Activated B cell treated with CpG ODN at 0.5 μM for 24 hours (primary cell): ENCODE measurements around the gene PLN. TPM values are rescaled to one million over a fixed set of nuclear protein-coding genes. Genes with fewer than 3 reads are reported as not detected.

Source experiments
- ATAC-seq: fragments of 200-7000 bp; cut with Tn5 transposase; one replicate; pipeline ENCODE4 v1.10.0; 2021; ENCODE audit warnings: low read depth, mild to moderate bottlenecking, moderate library complexity
- CTCF ChIA-PET: fragments of 350-600 bp; sonication (Branson Sonifier 250); formaldehyde crosslinking; loops from one replicate; lab custom pipeline; 2021; ENCODE audit warnings: antibody characterized with exemption; lab: Charles Lee
- POLR2A ChIA-PET: fragments of 350-600 bp; sonication (Branson Sonifier 250); formaldehyde crosslinking; loops from one replicate; lab custom pipeline; 2021; ENCODE audit warnings: antibody characterized with exemption; lab: Charles Lee
- DNase-seq: peaks from one replicate; pipeline ENCODE4 v3.0.0; 2022
- H3K27ac Mint-ChIP-seq: one replicate; pipeline ENCODE4 v1.8.0; 2020; ENCODE audit warnings: mixed read lengths
- H3K27me3 Mint-ChIP-seq: one replicate; pipeline ENCODE4 v1.8.0; 2021; ENCODE audit warnings: mixed read lengths
- H3K36me3 Mint-ChIP-seq: one replicate; pipeline ENCODE4 v1.8.0; 2021; ENCODE audit warnings: low read depth, mixed read lengths
- H3K4me1 Mint-ChIP-seq: one replicate; pipeline ENCODE4 v1.8.0; 2021; ENCODE audit warnings: mixed read lengths
- H3K4me3 Mint-ChIP-seq: one replicate; pipeline ENCODE4 v1.8.0; 2020; ENCODE audit warnings: mild to moderate bottlenecking, mixed read lengths
- H3K9me3 Mint-ChIP-seq: one replicate; pipeline ENCODE4 v1.8.0; 2020; ENCODE audit warnings: mixed read lengths
- CTCF ChIP-seq: fragments of 200-600 bp; IDR thresholded peaks from one replicate; pipeline ENCODE4 v1.8.0; 2022; ENCODE audit warnings: antibody characterized with exemption, mild to moderate bottlenecking
- intact Hi-C: fragments of 100-400 bp; cut with micrococcal nuclease; formaldehyde crosslinking; loops from one replicate; pipeline ENCODE4 v1.15.1; 2024
- total RNA-seq: library from RNA; stranded (reverse); gene quantifications from 2 replicates; pipeline ENCODE4 v1.2.3, GENCODE V29; 2022

The PLN gene
- not detected in 2 replicates for total RNA-seq

GRCh38 chr6:118548136-118548535, at the start of gene PLN:
Gene PLN, plus strand, starts transcription at chr6:118548296. Its CDS starts 10,626 bp downstream, at chr6:118558922.
- H3K36me3 Mint-ChIP-seq, result no peaks in the 10 kb centered on the region
- no peak within 1 kb of the TSS for H3K27ac Mint-ChIP-seq
- H3K4me1 Mint-ChIP-seq, result no peaks in the 10 kb centered on the region
- H3K9me3 Mint-ChIP-seq, result no peaks in the 10 kb centered on the region
- intact Hi-C loops, result no loop called here
- no peaks in the 10 kb centered on the region for H3K27me3 Mint-ChIP-seq
- ChIA-PET CTCF (no interaction called here), POLR2A (no interaction called here)
- no peak within 1 kb of the TSS for H3K4me3 Mint-ChIP-seq
- DNase-seq, result no peak
- no peak for ATAC-seq
- no peak for TF ChIP-seq CTCF

- POLR2A ChIA-PET, result no interaction called here
- DNase-seq, result no peak
- no peak for ATAC-seq
- CTCF ChIA-PET, result no interaction called here
- no peak overlapping the region for H3K4me3 Mint-ChIP-seq
- intact Hi-C loops, result no loop called here
- peaks cover 62% of the 10 kb centered on the region for H3K36me3 Mint-ChIP-seq
- no peak overlapping the region for H3K27ac Mint-ChIP-seq
- peaks cover 2% of the 10 kb centered on the region for H3K9me3 Mint-ChIP-seq
- no peak for TF ChIP-seq CTCF
- H3K27me3 Mint-ChIP-seq, result no peaks in the 10 kb centered on the region
- H3K4me1 Mint-ChIP-seq, result no peaks in the 10 kb centered on the region
Observed at GRCh38 chr6:118500130-118501015, 47.7 kb upstream of the PLN start.

- Mint-ChIP-seq H3K36me3 (peaks cover 56% of the 10 kb centered on the region), H3K9me3 (peaks cover 2% of the 10 kb centered on the region), H3K4me1 (no peaks in the 10 kb centered on the region), H3K4me3 (no peak overlapping the region), H3K27me3 (no peaks in the 10 kb centered on the region), H3K27ac (no peak overlapping the region)
- TF ChIP-seq CTCF, result no peak
- intact Hi-C loops, result no loop called here
- POLR2A ChIA-PET, result no interaction called here
- DNase-seq (no peak), ATAC-seq (no peak)
- CTCF ChIA-PET, result no interaction called here
Observed at GRCh38 chr6:118501099-118501498, 47.0 kb upstream of the PLN start.

GRCh38 chr6:118501765-118502164, 46.3 kb upstream of the PLN start:
- intact Hi-C loops, result no loop called here
- H3K9me3 Mint-ChIP-seq, result peaks cover 2% of the 10 kb centered on the region
- TF ChIP-seq CTCF, result no peak
- no peak for ATAC-seq
- ChIA-PET CTCF (no interaction called here), POLR2A (no interaction called here)
- no peak overlapping the region for H3K27ac Mint-ChIP-seq
- H3K4me1 Mint-ChIP-seq, result no peaks in the 10 kb centered on the region
- DNase-seq, result no peak
- H3K27me3 Mint-ChIP-seq, result no peaks in the 10 kb centered on the region
- H3K4me3 Mint-ChIP-seq, result no peak overlapping the region
- peaks cover 56% of the 10 kb centered on the region for H3K36me3 Mint-ChIP-seq

GRCh38 chr6:118502169-118502568, 45.9 kb upstream of the PLN start:
- Mint-ChIP-seq H3K27ac (no peak overlapping the region), H3K9me3 (peaks cover 2% of the 10 kb centered on the region), H3K36me3 (peaks cover 52% of the 10 kb centered on the region), H3K4me3 (no peak overlapping the region), H3K4me1 (no peaks in the 10 kb centered on the region), H3K27me3 (no peaks in the 10 kb centered on the region)
- no peak for TF ChIP-seq CTCF
- ATAC-seq, result no peak
- intact Hi-C loops, result no loop called here
- no peak for DNase-seq
- ChIA-PET POLR2A (no interaction called here), CTCF (no interaction called here)
